B cell (primary cell): ENCODE measurements around the gene ZEB2. TPM values are rescaled to one million over a fixed set of nuclear protein-coding genes. Genes with fewer than 3 reads are reported as not detected.

Source experiments
- ATAC-seq: fragments of 200-7000 bp; cut with Tn5 transposase; one replicate; pipeline ENCODE4 v1.10.0; 2021; ENCODE audit warnings: low read depth, mild to moderate bottlenecking, moderate number of reproducible peaks, moderate library complexity
- CTCF ChIA-PET: fragments of 350-600 bp; sonication (Branson Sonifier 250); formaldehyde crosslinking; loops from one replicate; lab custom pipeline; 2021; ENCODE audit warnings: antibody characterized with exemption, inconsistent platforms; lab: Charles Lee
- POLR2A ChIA-PET: fragments of 350-600 bp; sonication (Branson Sonifier 250); formaldehyde crosslinking; loops from one replicate; lab custom pipeline; 2021; ENCODE audit warnings: antibody characterized with exemption; lab: Charles Lee
- DNase-seq: peaks from one replicate; pipeline ENCODE4 v3.0.0; 2013
- H2AFZ ChIP-seq: 2 replicates; pipeline ENCODE4 v1.6.1; 2012; ENCODE audit warnings: mild to moderate bottlenecking, low read depth, low read length; ENCODE audit not compliant: insufficient read depth, poor library complexity, severe bottlenecking
- H3K27ac ChIP-seq, 2 donors: 1 replicate in 1 of 2; 2 replicates in 1 of 2; pipeline ENCODE4 v1.5.1; 2012 to 2013; ENCODE audit warnings: low read length in 2 of 2, mild to moderate bottlenecking in 2 of 2, moderate library complexity in 1 of 2
- H3K27me3 ChIP-seq, 4 experiments: fragments of 200-600 bp in 1 of 4; sonication (generic) in 1 of 4; replicated peaks in 1 of 4; 1 replicate in 2 of 4; 2 replicates in 2 of 4; pipeline versions ENCODE4 v1.6.1 to v1.7.0; 2013 to 2016; ENCODE audit warnings: low read length in 3 of 4, mild to moderate bottlenecking in 2 of 4, mixed read lengths in 1 of 4, moderate library complexity in 1 of 4; ENCODE audit not compliant: insufficient read depth in 4 of 4, control insufficient read depth in 3 of 4; ENCODE audit errors: control extremely low read depth in 1 of 4
- H3K36me3 ChIP-seq, 2 experiments: replicated peaks in 1 of 2; 1 replicate in 1 of 2; 2 replicates in 1 of 2; pipeline versions ENCODE4 v1.6.1 to v1.7.1; 2013; ENCODE audit warnings: low read length in 1 of 2; ENCODE audit not compliant: insufficient read depth in 2 of 2, control insufficient read depth in 1 of 2; ENCODE audit errors: control extremely low read depth in 1 of 2, extremely low read depth in 1 of 2
- H3K4me1 ChIP-seq, 2 donors: fragments of 200-600 bp in 1 of 2; sonication (generic) in 1 of 2; 1 replicate in 1 of 2; 2 replicates in 1 of 2; pipeline versions ENCODE4 v1.5.1 to v1.6.1; 2013 to 2017; ENCODE audit warnings: low read length in 2 of 2; ENCODE audit not compliant: control insufficient read depth in 2 of 2, insufficient read depth in 2 of 2
- H3K4me2 ChIP-seq: replicated peaks from 2 replicates; pipeline ENCODE3; 2012; ENCODE audit warnings: mild to moderate bottlenecking, low read depth, low read length; ENCODE audit not compliant: poor library complexity, severe bottlenecking
- H3K4me3 ChIP-seq, 5 experiments: fragments of 200-600 bp in 1 of 5; sonication (generic) in 1 of 5; 1 replicate in 3 of 5; 2 replicates in 2 of 5; pipeline versions ENCODE4 v1.5.1 to v1.7.0; 2011 to 2016; ENCODE audit warnings: low read length in 4 of 5, mild to moderate bottlenecking in 4 of 5, low read depth in 2 of 5, control low read depth in 1 of 5, moderate library complexity in 1 of 5; ENCODE audit not compliant: insufficient read depth in 1 of 5; ENCODE audit errors: control extremely low read depth in 1 of 5, extremely low read depth in 1 of 5
- H3K79me2 ChIP-seq: fragments of 200-600 bp; sonication (generic); one replicate; pipeline ENCODE4 v1.6.0; 2016; ENCODE audit warnings: low read length; ENCODE audit not compliant: control insufficient read depth, insufficient read depth
- H3K9ac ChIP-seq: fragments of 200-600 bp; sonication (generic); 2 replicates; pipeline ENCODE4 v1.6.1; 2017; ENCODE audit warnings: mild to moderate bottlenecking, low read length, moderate library complexity
- H3K9me3 ChIP-seq, 3 donors: one replicate each; pipeline versions ENCODE4 v1.6.1 to v1.7.1; 2013; ENCODE audit warnings: low read length in 2 of 3; ENCODE audit not compliant: control insufficient read depth in 2 of 3, insufficient read depth in 1 of 3; ENCODE audit errors: control extremely low read depth in 1 of 3
- H4K20me1 ChIP-seq: 2 replicates; pipeline ENCODE4 v1.6.0; 2012; ENCODE audit warnings: mild to moderate bottlenecking, low read length; ENCODE audit not compliant: insufficient read depth, control insufficient read depth, poor library complexity, severe bottlenecking
- H3K27ac Mint-ChIP-seq: one replicate; pipeline ENCODE4 v1.8.0; 2021; ENCODE audit warnings: mixed read lengths
- H3K27me3 Mint-ChIP-seq: one replicate; pipeline ENCODE4 v1.8.0; 2021; ENCODE audit warnings: mixed read lengths
- H3K4me1 Mint-ChIP-seq: one replicate; pipeline ENCODE4 v1.8.0; 2021; ENCODE audit warnings: mixed read lengths
- H3K4me3 Mint-ChIP-seq: one replicate; pipeline ENCODE4 v1.8.0; 2021; ENCODE audit warnings: mixed read lengths
- H3K9me3 Mint-ChIP-seq: one replicate; pipeline ENCODE4 v1.8.0; 2022; ENCODE audit warnings: mixed read lengths; ENCODE audit not compliant: insufficient read depth
- CTCF ChIP-seq: fragments of 200-600 bp; IDR thresholded peaks from one replicate; pipeline ENCODE4 v1.8.0; 2022; ENCODE audit warnings: antibody characterized with exemption, mild to moderate bottlenecking
- EZH2 ChIP-seq: IDR thresholded peaks from 2 replicates; pipeline ENCODE4 v1.6.1; 2012; ENCODE audit warnings: borderline replicate concordance, low read depth, mild to moderate bottlenecking, moderate library complexity, low read length; ENCODE audit not compliant: insufficient read depth, poor library complexity, severe bottlenecking
- WGBS: methylation state at CpG from one replicate; pipeline ENCODE4 v1.1.5; 2013; ENCODE audit warnings: missing lambda C conversion rate; ENCODE audit not compliant: insufficient coverage; 5-methylcytosine and 5-hydroxymethylcytosine counted together
- intact Hi-C: fragments of 100-400 bp; cut with micrococcal nuclease; formaldehyde crosslinking; loops from one replicate; pipeline ENCODE4 v1.10.0; 2022
- polyA plus RNA-seq: library from polyadenylated mRNA; depleted of rRNA; stranded (reverse); fragments of >200 nt; gene quantifications from 2 replicates; pipeline ENCODE4 v1.2.3, GENCODE V29; 2012
- total RNA-seq, 2 donors: library from RNA; stranded (reverse); fragments of 120-200 nt in 1 of 2; gene quantifications; 1 replicate in 1 of 2; 2 replicates in 1 of 2; pipeline versions ENCODE4 v1.2.3 to v1.2.4, GENCODE V29; 2013 to 2022

ZEB2 gene
- total and polyA plus RNA-seq, 2 donors (not counting 1 experiment from before 2014, with no cell fraction given), result 56.3 to 217 TPM

GRCh38 chr2:144481109-144481508 is 38.8 kb downstream of the ZEB2 start:
- ATAC-seq (no peak), DNase-seq (no peak)
- Histone ChIP-seq H3K4me3 (no peak overlapping the region), H2AFZ (no peak overlapping the region), H3K79me2 (peaks cover 97% of the 10 kb centered on the region), H4K20me1 (peaks cover 93% of the 10 kb centered on the region), H3K36me3 (peaks cover 14 to 20% of the 10 kb centered on the region in 2 experiments), H3K9me3 (no peaks in the 10 kb centered on the region), H3K27me3 (no peaks in the 10 kb centered on the region), H3K4me2 (no peak overlapping the region), H3K9ac (no peak overlapping the region), H3K4me1 (peaks cover 29 to 32% of the 10 kb centered on the region in 2 donors), H3K27ac (no peak overlapping the region)
- Mint-ChIP-seq H3K27me3 (no peaks in the 10 kb centered on the region), H3K4me3 (no peak overlapping the region), H3K9me3 (no peaks in the 10 kb centered on the region), H3K4me1 (peaks cover 64% of the 10 kb centered on the region), H3K27ac (no peak overlapping the region)
- WGBS, result 57% methylated on average over 4 of the region's 6 CpGs
- CTCF ChIA-PET, result no interaction called here
- POLR2A ChIA-PET, result no interaction called here
- TF ChIP-seq CTCF (no peak), EZH2 (no peak)
- intact Hi-C loops, result no loop called here

DNA sequence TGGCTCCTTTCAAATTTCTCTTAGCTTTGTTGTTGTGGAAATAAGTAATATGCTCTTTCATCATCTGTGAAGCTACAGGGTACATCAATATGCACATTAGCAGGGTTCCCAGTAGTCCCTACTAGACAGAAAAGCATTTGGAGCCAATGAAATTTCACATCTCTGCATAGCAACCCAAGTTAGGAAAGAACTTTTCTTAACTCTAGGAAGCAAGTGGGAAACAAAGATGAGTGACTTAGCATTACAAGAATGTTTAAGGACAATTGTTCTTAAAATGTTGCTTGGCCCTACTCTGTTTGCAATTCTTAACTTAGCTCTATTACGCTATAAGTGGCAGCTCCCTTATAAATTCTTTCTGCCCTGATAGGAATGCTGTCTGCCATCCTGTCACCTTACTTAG is 39.6 kb downstream of the ZEB2 start:
- peaks cover 30 to 34% of the 10 kb centered on the region in 2 donors for H3K4me1 ChIP-seq
- H3K36me3 ChIP-seq, result peaks cover 14 to 20% of the 10 kb centered on the region in 2 experiments

More for the DNA sequence above, 39.6 kb downstream of the ZEB2 start:
- CTCF ChIA-PET, result no interaction called here
- no peak overlapping the region for H3K27ac Mint-ChIP-seq
- Histone ChIP-seq H3K9me3 (no peaks in the 10 kb centered on the region), H4K20me1 (peaks cover 94% of the 10 kb centered on the region), H3K79me2 (peaks cover 97% of the 10 kb centered on the region), H2AFZ (no peak overlapping the region), H3K27me3 (no peaks in the 10 kb centered on the region), H3K4me2 (no peak overlapping the region), H3K27ac (no peak overlapping the region), H3K9ac (no peak overlapping the region), H3K4me3 (no peak overlapping the region)
- no peak overlapping the region for H3K4me3 Mint-ChIP-seq
- DNase-seq, result no peak
- no peaks in the 10 kb centered on the region for H3K27me3 Mint-ChIP-seq
- H3K4me1 Mint-ChIP-seq, result peaks cover 71% of the 10 kb centered on the region
- no peak for ATAC-seq
- no CpG with 5 or more reads among the region's 1 CpG for WGBS
- H3K9me3 Mint-ChIP-seq, result no peaks in the 10 kb centered on the region
- POLR2A ChIA-PET, result no interaction called here
- intact Hi-C loops, result no loop called here
- TF ChIP-seq CTCF (no peak), EZH2 (no peak)
